Measurements from ENCODE around the gene SREK1.

GRCh38 chr5:66161356-66161755, 17.3 kb downstream of the SREK1 start:
- no peak for TF ChIP-seq CTCF (IDR thresholded peaks at IDR 0.05; ENCODE audit: low read depth, low read length)
- no peak for TF ChIP-seq POLR2A (IDR thresholded peaks at IDR 0.05; ENCODE audit: extremely low read depth, insufficient read length)
- TF ChIP-seq MAX (IDR thresholded peaks at IDR 0.05; ENCODE audit: low read depth, low read length), result no peak

Data from NB4 (cell line).